Measurements from ENCODE around the gene PHF21A. TPM values are rescaled to one million over a fixed set of nuclear protein-coding genes. Genes with fewer than 3 reads are reported as not detected.

Gene PHF21A
- total and polyA plus RNA-seq, 2 of the 8 experiments (the other 6 are each of a cell fraction or from before 2014, with no cell fraction given) = 17.6 to 40.3 TPM

DNA sequence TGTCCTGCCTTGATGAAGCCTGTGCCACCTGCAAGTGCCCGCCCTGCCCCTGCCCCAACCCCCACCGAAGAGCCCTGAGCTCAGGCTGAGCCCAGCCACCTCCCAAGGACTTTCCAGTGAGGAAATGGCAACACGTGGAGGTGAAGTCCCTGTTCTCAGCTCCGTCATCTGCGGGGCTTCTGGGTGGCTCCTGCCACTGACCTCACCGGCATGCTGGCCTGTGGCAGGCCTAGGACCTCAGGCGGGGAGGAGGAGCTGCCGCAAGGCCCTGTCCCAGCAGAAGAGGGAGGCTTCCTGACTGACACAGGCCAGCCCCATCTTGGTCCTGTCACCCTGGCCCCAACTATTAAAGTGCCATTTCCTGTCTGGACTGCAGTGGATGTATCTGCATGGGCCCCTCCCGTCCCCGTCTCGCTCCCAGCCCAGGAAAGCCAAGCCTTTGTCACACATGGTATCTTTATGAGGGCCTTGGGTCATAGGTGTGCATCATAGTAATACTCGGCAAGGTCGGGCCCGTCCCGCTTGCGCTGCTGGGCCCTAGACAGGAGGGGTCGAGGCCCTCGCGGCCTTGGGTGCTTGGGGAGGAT lies 215.1 kb downstream of the PHF21A start (continued):
- TF ChIP-seq, protein P1, sequence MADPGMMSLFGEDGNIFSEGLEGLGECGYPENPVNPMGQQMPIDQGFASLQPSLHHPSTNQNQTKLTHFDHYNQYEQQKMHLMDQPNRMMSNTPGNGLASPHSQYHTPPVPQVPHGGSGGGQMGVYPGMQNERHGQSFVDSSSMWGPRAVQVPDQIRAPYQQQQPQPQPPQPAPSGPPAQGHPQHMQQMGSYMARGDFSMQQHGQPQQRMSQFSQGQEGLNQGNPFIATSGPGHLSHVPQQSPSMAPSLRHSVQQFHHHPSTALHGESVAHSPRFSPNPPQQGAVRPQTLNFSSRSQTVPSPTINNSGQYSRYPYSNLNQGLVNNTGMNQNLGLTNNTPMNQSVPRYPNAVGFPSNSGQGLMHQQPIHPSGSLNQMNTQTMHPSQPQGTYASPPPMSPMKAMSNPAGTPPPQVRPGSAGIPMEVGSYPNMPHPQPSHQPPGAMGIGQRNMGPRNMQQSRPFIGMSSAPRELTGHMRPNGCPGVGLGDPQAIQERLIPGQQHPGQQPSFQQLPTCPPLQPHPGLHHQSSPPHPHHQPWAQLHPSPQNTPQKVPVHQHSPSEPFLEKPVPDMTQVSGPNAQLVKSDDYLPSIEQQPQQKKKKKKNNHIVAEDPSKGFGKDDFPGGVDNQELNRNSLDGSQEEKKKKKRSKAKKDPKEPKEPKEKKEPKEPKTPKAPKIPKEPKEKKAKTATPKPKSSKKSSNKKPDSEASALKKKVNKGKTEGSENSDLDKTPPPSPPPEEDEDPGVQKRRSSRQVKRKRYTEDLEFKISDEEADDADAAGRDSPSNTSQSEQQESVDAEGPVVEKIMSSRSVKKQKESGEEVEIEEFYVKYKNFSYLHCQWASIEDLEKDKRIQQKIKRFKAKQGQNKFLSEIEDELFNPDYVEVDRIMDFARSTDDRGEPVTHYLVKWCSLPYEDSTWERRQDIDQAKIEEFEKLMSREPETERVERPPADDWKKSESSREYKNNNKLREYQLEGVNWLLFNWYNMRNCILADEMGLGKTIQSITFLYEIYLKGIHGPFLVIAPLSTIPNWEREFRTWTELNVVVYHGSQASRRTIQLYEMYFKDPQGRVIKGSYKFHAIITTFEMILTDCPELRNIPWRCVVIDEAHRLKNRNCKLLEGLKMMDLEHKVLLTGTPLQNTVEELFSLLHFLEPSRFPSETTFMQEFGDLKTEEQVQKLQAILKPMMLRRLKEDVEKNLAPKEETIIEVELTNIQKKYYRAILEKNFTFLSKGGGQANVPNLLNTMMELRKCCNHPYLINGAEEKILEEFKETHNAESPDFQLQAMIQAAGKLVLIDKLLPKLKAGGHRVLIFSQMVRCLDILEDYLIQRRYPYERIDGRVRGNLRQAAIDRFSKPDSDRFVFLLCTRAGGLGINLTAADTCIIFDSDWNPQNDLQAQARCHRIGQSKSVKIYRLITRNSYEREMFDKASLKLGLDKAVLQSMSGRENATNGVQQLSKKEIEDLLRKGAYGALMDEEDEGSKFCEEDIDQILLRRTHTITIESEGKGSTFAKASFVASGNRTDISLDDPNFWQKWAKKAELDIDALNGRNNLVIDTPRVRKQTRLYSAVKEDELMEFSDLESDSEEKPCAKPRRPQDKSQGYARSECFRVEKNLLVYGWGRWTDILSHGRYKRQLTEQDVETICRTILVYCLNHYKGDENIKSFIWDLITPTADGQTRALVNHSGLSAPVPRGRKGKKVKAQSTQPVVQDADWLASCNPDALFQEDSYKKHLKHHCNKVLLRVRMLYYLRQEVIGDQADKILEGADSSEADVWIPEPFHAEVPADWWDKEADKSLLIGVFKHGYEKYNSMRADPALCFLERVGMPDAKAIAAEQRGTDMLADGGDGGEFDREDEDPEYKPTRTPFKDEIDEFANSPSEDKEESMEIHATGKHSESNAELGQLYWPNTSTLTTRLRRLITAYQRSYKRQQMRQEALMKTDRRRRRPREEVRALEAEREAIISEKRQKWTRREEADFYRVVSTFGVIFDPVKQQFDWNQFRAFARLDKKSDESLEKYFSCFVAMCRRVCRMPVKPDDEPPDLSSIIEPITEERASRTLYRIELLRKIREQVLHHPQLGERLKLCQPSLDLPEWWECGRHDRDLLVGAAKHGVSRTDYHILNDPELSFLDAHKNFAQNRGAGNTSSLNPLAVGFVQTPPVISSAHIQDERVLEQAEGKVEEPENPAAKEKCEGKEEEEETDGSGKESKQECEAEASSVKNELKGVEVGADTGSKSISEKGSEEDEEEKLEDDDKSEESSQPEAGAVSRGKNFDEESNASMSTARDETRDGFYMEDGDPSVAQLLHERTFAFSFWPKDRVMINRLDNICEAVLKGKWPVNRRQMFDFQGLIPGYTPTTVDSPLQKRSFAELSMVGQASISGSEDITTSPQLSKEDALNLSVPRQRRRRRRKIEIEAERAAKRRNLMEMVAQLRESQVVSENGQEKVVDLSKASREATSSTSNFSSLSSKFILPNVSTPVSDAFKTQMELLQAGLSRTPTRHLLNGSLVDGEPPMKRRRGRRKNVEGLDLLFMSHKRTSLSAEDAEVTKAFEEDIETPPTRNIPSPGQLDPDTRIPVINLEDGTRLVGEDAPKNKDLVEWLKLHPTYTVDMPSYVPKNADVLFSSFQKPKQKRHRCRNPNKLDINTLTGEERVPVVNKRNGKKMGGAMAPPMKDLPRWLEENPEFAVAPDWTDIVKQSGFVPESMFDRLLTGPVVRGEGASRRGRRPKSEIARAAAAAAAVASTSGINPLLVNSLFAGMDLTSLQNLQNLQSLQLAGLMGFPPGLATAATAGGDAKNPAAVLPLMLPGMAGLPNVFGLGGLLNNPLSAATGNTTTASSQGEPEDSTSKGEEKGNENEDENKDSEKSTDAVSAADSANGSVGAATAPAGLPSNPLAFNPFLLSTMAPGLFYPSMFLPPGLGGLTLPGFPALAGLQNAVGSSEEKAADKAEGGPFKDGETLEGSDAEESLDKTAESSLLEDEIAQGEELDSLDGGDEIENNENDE (IDR thresholded peaks at IDR 0.05; ENCODE audit: insufficient replicate concordance, low read length) = no peak
- no peak for TF ChIP-seq ZNF274 (IDR thresholded peaks at IDR 0.05; ENCODE audit: borderline replicate concordance, extremely low read depth, low read length)
- TF ChIP-seq SIX5 (IDR thresholded peaks at IDR 0.05; ENCODE audit: low read depth, low read length) = no peak
- no peak for TF ChIP-seq SIRT6 (IDR thresholded peaks at IDR 0.05; ENCODE audit: low read length)
- TF ChIP-seq BACH1 (IDR thresholded peaks at IDR 0.05; ENCODE audit: low read length) = no peak
- TF ChIP-seq SAP30 (IDR thresholded peaks at IDR 0.05; ENCODE audit: insufficient read depth, insufficient replicate concordance, low read length) = no peak
